Endothelial cell of umbilical vein (primary cell): ENCODE data around the gene PPM1L.

Experiments used
- CTCF ChIP-seq, 2 donors: IDR thresholded peaks; 1 replicate in 1 of 2; 2 replicates in 1 of 2; pipeline ENCODE4 v1.5.1; 2011; ENCODE audit warnings: low read length in 2 of 2, mild to moderate bottlenecking in 2 of 2, moderate library complexity in 2 of 2, control low read depth in 1 of 2, inconsistent platforms in 1 of 2, low read depth in 1 of 2; ENCODE audit not compliant: insufficient read depth in 1 of 2; ENCODE audit errors: extremely low read depth in 1 of 2
- GATA2 ChIP-seq: IDR thresholded peaks from 2 replicates; pipeline ENCODE4 v1.7.0; 2011; ENCODE audit warnings: low read depth, mild to moderate bottlenecking, moderate library complexity, mixed read lengths, low read length; ENCODE audit not compliant: insufficient read length, insufficient read depth
- POLR2A ChIP-seq: IDR thresholded peaks from 2 replicates; pipeline ENCODE4 v1.6.1; 2012; ENCODE audit warnings: low read depth, mild to moderate bottlenecking, control low read depth, low read length
- POLR2AphosphoS5 ChIP-seq: IDR thresholded peaks from 2 replicates; pipeline ENCODE4 v1.6.1; 2012; ENCODE audit warnings: low read depth, mild to moderate bottlenecking, control low read depth, low read length, moderate library complexity; ENCODE audit not compliant: insufficient read depth

- TF ChIP-seq POLR2A (no peak), CTCF (IDR thresholded peaks at IDR 0.05; ENCODE audit: extremely low read depth in 1 of 2, insufficient read depth in 1 of 2, low read depth in 1 of 2, low read length in 2 of 2) (no peak), GATA2 (no peak), POLR2AphosphoS5 (no peak)
Observed at GRCh38 chr3:160748231-160748630, 7.8 kb upstream of the PPM1L start.
